ENCODE data around the gene PCDH1. TPM values are rescaled to one million over a fixed set of nuclear protein-coding genes. Genes with fewer than 3 reads are reported as not detected.
A peak's percentile ranks its signal among the peaks of the same experiment; 100 is the strongest.

The PCDH1 gene
- total RNA-seq, 1 experiment from 2014 or later = 146 TPM

DNA sequence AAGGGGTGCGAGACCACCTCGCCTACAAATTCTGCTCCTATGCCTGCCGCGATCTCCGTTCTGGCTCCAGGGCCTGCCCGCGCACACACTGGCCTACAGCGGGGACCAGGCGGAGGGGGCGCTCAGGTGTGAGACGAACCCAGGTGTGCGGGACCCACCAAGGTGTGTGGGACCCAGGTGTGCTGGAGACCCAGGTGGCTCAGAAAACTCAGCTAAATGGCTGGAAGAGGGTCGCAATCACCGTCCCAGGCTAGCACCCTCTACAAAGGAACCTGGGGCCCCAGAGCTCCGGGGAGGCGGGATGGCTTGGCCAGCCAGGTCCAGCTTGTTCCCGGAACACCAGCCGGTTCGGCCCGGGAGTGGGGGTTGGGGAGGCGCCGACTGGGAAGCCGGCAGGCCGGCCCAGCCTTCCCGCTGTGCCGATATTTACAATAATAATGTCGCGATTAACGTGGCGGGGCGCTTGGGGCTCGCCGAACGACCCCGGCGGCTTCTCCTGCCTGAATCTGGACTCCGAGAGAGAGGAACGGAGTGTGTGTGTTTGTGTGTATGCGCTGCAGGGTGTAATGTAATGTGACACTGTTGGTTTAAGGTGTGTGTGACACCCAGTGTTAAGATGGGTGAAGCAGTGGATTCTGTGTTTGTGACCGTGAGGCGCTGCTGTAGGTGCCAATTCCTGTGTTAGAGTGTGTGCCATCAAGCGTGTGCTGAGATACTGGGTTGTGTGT is 1.4 kb downstream of the PCDH1 start:
- H3K4me3 Mint-ChIP-seq (ENCODE audit: low read depth, unreplicated experiment) = peak overlapping the region; percentile 87
- no peaks in the 10 kb centered on the region for H3K9me3 Mint-ChIP-seq (ENCODE audit: low read depth, unreplicated experiment)
- peaks cover 23% of the 10 kb centered on the region for H3K27me3 Mint-ChIP-seq (ENCODE audit: unreplicated experiment)
- H3K36me3 Mint-ChIP-seq (ENCODE audit: insufficient read depth, unreplicated experiment) = peaks cover 58% of the 10 kb centered on the region
- peaks cover 40% of the 10 kb centered on the region for H3K4me1 Mint-ChIP-seq (ENCODE audit: low read depth, unreplicated experiment)
- BruUV-seq (replicated peaks) = TSS peak; percentile 63
- DNase-seq = peak; percentile 55
- CTCF ChIA-PET = interaction anchor here (0.6 to 2.6 kb wide), 3 partner anchors 31 to 120 kb away, joined by 4 to 76 read pairs (median 5); no protein-coding TSS in a partner anchor
- no peak for TF ChIP-seq CTCF (IDR thresholded peaks at IDR 0.05; ENCODE audit: unreplicated experiment)
- intact Hi-C loops (cut with micrococcal nuclease; ENCODE audit: unreplicated experiment) = loop anchor here (2.0 to 5.0 kb wide), 3 partner anchors 28 to 92 kb away; no protein-coding TSS in a partner anchor
- H3K27ac Mint-ChIP-seq (ENCODE audit: unreplicated experiment) = peak overlapping the region; percentile 47

GRCh38 chr5:141875795-141876627 is 2.2 kb downstream of the PCDH1 start:
- Mint-ChIP-seq H3K9me3 (ENCODE audit: low read depth, unreplicated experiment) (no peaks in the 10 kb centered on the region), H3K27me3 (ENCODE audit: unreplicated experiment) (peaks cover 15% of the 10 kb centered on the region), H3K4me3 (ENCODE audit: low read depth, unreplicated experiment) (peak overlapping the region; percentile 87), H3K4me1 (ENCODE audit: low read depth, unreplicated experiment) (peaks cover 48% of the 10 kb centered on the region), H3K36me3 (ENCODE audit: insufficient read depth, unreplicated experiment) (peaks cover 58% of the 10 kb centered on the region), H3K27ac (ENCODE audit: unreplicated experiment) (peak overlapping the region; percentile 60)
- CTCF ChIA-PET = interaction anchor here (0.6 to 1.5 kb wide), 5 partner anchors 30 to 118 kb away, joined by 4 to 7 read pairs (median 5); no protein-coding TSS in a partner anchor
- intact Hi-C loops (cut with micrococcal nuclease; ENCODE audit: unreplicated experiment) = loop anchor here (2.0 to 5.0 kb wide), 3 partner anchors 27 to 91 kb away; no protein-coding TSS in a partner anchor
- no TSS peak for BruUV-seq (replicated peaks)
- DNase-seq = peak; percentile 75
- no peak for TF ChIP-seq CTCF (IDR thresholded peaks at IDR 0.05; ENCODE audit: unreplicated experiment)

DNA sequence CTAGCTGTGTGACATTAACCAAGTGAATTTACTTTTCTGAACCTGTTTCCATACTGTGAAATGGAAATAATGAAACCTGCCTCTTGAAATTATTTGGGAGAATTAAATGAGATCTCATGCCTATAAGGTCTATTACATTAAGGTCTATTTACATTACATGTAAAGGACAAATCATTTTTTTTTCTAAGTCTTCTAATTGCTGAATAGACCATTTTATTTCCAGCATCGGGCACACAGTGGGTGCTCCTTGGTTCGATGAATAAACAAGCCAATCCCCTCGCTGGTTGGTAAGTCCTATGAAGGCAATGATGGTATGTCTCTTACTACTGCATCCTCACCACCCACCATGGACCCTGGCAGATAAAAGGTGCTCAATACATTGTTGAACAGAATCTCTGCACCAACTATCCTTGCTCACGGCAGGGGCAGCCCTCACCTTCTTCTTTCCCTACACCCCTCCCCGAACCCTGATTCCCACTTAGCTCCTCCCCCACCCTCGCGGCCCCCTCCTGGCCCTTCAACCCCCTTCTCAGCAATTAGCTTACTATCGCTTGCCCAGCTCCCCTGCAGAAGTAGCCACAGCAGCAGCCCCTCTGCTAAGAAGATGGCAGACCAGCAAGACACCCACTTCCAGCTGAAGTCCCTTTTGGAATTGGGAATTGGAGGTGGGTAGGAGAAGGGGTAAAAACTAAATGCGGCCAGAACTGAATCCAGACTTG is 3.0 kb downstream of the PCDH1 start:
- H3K27me3 Mint-ChIP-seq (ENCODE audit: unreplicated experiment) = peaks cover 7% of the 10 kb centered on the region
- intact Hi-C loops (cut with micrococcal nuclease; ENCODE audit: unreplicated experiment) = loop anchor here (5.0 kb wide), 1 partner anchor 63 kb away; no protein-coding TSS in a partner anchor
- peaks cover 66% of the 10 kb centered on the region for H3K36me3 Mint-ChIP-seq (ENCODE audit: insufficient read depth, unreplicated experiment)
- peak overlapping the region; percentile 87 for H3K4me3 Mint-ChIP-seq (ENCODE audit: low read depth, unreplicated experiment)
- H3K27ac Mint-ChIP-seq (ENCODE audit: unreplicated experiment) = peak overlapping the region; percentile 60
- BruUV-seq (replicated peaks) = TSS peak; percentile 1
- CTCF ChIA-PET = interaction anchor here (0.5 to 1.5 kb wide), 4 partner anchors 30 to 118 kb away, joined by 4 to 7 read pairs (median 6); no protein-coding TSS in a partner anchor
- H3K9me3 Mint-ChIP-seq (ENCODE audit: low read depth, unreplicated experiment) = no peaks in the 10 kb centered on the region
- H3K4me1 Mint-ChIP-seq (ENCODE audit: low read depth, unreplicated experiment) = peaks cover 56% of the 10 kb centered on the region
- no peak for TF ChIP-seq CTCF (IDR thresholded peaks at IDR 0.05; ENCODE audit: unreplicated experiment)
- DNase-seq = no peak

Data from Calu3 (cell line).